ENCODE results near the gene FAM171A1.
A peak's percentile ranks its signal among the peaks of the same experiment; 100 is the strongest.
"Not testable (repeated sequence)": the region's sequence is repeated elsewhere in the genome, so short reads cannot be mapped to it uniquely, and the experiment has no call there.

FAM171A1 gene

GRCh38 chr10:15344256-15344875, 26.7 kb downstream of the FAM171A1 start:
- no peak for DNase-seq

GRCh38 chr10:15342970-15343369, 28.1 kb downstream of the FAM171A1 start:
- DNase-seq, result no peak

GRCh38 chr10:15341502-15342128, 29.5 kb downstream of the FAM171A1 start:
- no peak for DNase-seq

GRCh38 chr10:15339892-15340291, 31.2 kb downstream of the FAM171A1 start:
- DNase-seq, result no peak

GRCh38 chr10:15337441-15337923, 33.6 kb downstream of the FAM171A1 start:
- DNase-seq, result not testable (repeated sequence)

- no peak for DNase-seq
Observed at GRCh38 chr10:15336211-15336610, 34.9 kb downstream of the FAM171A1 start.

- DNase-seq, result no peak
Observed at GRCh38 chr10:15335508-15335907, 35.6 kb downstream of the FAM171A1 start.

GRCh38 chr10:15334650-15335323, 36.3 kb downstream of the FAM171A1 start:
- no peak for DNase-seq

- no peak for DNase-seq
Observed at GRCh38 chr10:15333909-15334649, 37.0 kb downstream of the FAM171A1 start.

- not testable (repeated sequence) for DNase-seq
Observed at GRCh38 chr10:15333181-15333580, 37.9 kb downstream of the FAM171A1 start.

GRCh38 chr10:15331461-15331860, 39.6 kb downstream of the FAM171A1 start:
- DNase-seq, result no peak

GRCh38 chr10:15329437-15329836, 41.7 kb downstream of the FAM171A1 start:
- no peak for DNase-seq

- DNase-seq, result no peak
Observed at GRCh38 chr10:15325944-15326284, 45.2 kb downstream of the FAM171A1 start.

GRCh38 chr10:15325243-15325943, 45.7 kb downstream of the FAM171A1 start:
- no peak for DNase-seq

GRCh38 chr10:15324611-15325010, 46.5 kb downstream of the FAM171A1 start:
- no peak for DNase-seq

- DNase-seq, result no peak
Observed at GRCh38 chr10:15324113-15324512, 47.0 kb downstream of the FAM171A1 start.

GRCh38 chr10:15322356-15322755, 48.7 kb downstream of the FAM171A1 start:
- DNase-seq, result no peak

GRCh38 chr10:15321431-15322341, 49.4 kb downstream of the FAM171A1 start:
- DNase-seq, result no peak

- no peak for DNase-seq
Observed at GRCh38 chr10:15320522-15321203, 50.4 kb downstream of the FAM171A1 start.

GRCh38 chr10:15320118-15320517, 51.0 kb downstream of the FAM171A1 start:
- DNase-seq, result no peak

- DNase-seq, result peak; percentile 68
Observed at GRCh38 chr10:15316871-15317464, 54.1 kb downstream of the FAM171A1 start.
